Bronchial epithelial cell (primary cell): ENCODE results near the gene COL26A1. TPM values are rescaled to one million over a fixed set of nuclear protein-coding genes. Genes with fewer than 3 reads are reported as not detected.

Experiments used
- DNase-seq: peaks from one replicate; pipeline ENCODE4 v3.0.0-alpha.2; 2010; ENCODE audit warnings: low read depth
- FAIRE-seq: peaks from 2 replicates; lab custom pipeline; 2011; peaks lifted over from hg19 to GRCh38; lab: Jason Lieb, UNC
- H3K27me3 ChIP-seq: 2 replicates; pipeline ENCODE4 v1.5.1; 2011; ENCODE audit warnings: low read length; ENCODE audit not compliant: control insufficient read depth, insufficient read depth
- H3K36me3 ChIP-seq: 2 replicates; pipeline ENCODE4 v1.5.1; 2011; ENCODE audit warnings: low read length; ENCODE audit not compliant: control insufficient read depth, insufficient read depth
- H3K4me3 ChIP-seq: 2 replicates; pipeline ENCODE4 v1.5.1; 2011; ENCODE audit warnings: mild to moderate bottlenecking, low read depth, low read length, control low read depth
- CTCF ChIP-seq: IDR thresholded peaks from 2 replicates; pipeline ENCODE4 v1.5.1; 2011; ENCODE audit warnings: mild to moderate bottlenecking, moderate library complexity, low read length, control low read depth, inconsistent platforms; ENCODE audit not compliant: insufficient read depth, severe bottlenecking
- total RNA-seq: library from RNA; depleted of rRNA; stranded (reverse); fragments of >200 nt; gene quantifications from 2 replicates; pipeline ENCODE4 v1.2.1, GENCODE V29; 2014

The COL26A1 gene
- total RNA-seq, 1 donor from 2014 or later, result not detected

GRCh38 chr7:101538596-101539459 is 176.2 kb downstream of the COL26A1 start:
- DNase-seq (peak; percentile 12), FAIRE-seq (no peak)
- peak; percentile 87 for TF ChIP-seq CTCF
- Histone ChIP-seq H3K4me3 (no peak overlapping the region), H3K27me3 (no peaks in the 10 kb centered on the region), H3K36me3 (no peaks in the 10 kb centered on the region)

GRCh38 chr7:101539784-101540183 is 177.1 kb downstream of the COL26A1 start:
- no peak for TF ChIP-seq CTCF
- no peaks in the 10 kb centered on the region for H3K27me3 ChIP-seq
- H3K4me3 ChIP-seq, result no peak overlapping the region
- no peaks in the 10 kb centered on the region for H3K36me3 ChIP-seq
- FAIRE-seq, result no peak
- DNase-seq, result no peak

GRCh38 chr7:101542527-101543241 is 180.0 kb downstream of the COL26A1 start:
- Histone ChIP-seq H3K4me3 (no peak overlapping the region), H3K36me3 (no peaks in the 10 kb centered on the region), H3K27me3 (no peaks in the 10 kb centered on the region)
- peak; percentile 90 for TF ChIP-seq CTCF
- FAIRE-seq (no peak), DNase-seq (peak; percentile 39)

- no peak for FAIRE-seq
- TF ChIP-seq CTCF, result no peak
- H3K27me3 ChIP-seq, result no peaks in the 10 kb centered on the region
- H3K4me3 ChIP-seq, result no peak overlapping the region
- no peak for DNase-seq
- no peaks in the 10 kb centered on the region for H3K36me3 ChIP-seq
Observed at GRCh38 chr7:101543242-101543766, 180.6 kb downstream of the COL26A1 start.

GRCh38 chr7:101543846-101544245 is 181.2 kb downstream of the COL26A1 start:
- no peaks in the 10 kb centered on the region for H3K27me3 ChIP-seq
- H3K36me3 ChIP-seq, result no peaks in the 10 kb centered on the region
- DNase-seq, result no peak

More at GRCh38 chr7:101543846-101544245, 181.2 kb downstream of the COL26A1 start:
- H3K4me3 ChIP-seq, result no peak overlapping the region
- no peak for FAIRE-seq
- no peak for TF ChIP-seq CTCF
